Measurements from ENCODE around the gene ZNF25. TPM values are rescaled to one million over a fixed set of nuclear protein-coding genes. Genes with fewer than 3 reads are reported as not detected.
A peak's percentile ranks its signal among the peaks of the same experiment; 100 is the strongest.

The ZNF25 gene
- total and polyA plus RNA-seq, 9 of the 15 experiments (the other 6 are each of a cell fraction or from before 2014, with no cell fraction given) = 0.62 to 2.3 (median 1.6) TPM

- TF ChIP-seq THRA (IDR thresholded peaks at IDR 0.05) (no peak), SETDB1 (IDR thresholded peaks at IDR 0.05; ENCODE audit: low read length) (no peak), ZFP30 (CRISPR knock-in tag; IDR thresholded peaks at IDR 0.05; ENCODE audit: borderline replicate concordance) (no peak), ARID3A (IDR thresholded peaks at IDR 0.05; ENCODE audit: borderline replicate concordance, low read depth, low read length) (no peak), ZNF586 (CRISPR knock-in tag; conservative IDR thresholded peaks at IDR 0.05) (no peak), ZNF316 (IDR thresholded peaks at IDR 0.05) (no peak), ZNF277 (CRISPR knock-in tag; IDR thresholded peaks at IDR 0.05; ENCODE audit: borderline replicate concordance) (no peak), BMI1 (IDR thresholded peaks at IDR 0.05; ENCODE audit: low read length) (no peak), POLR3G (IDR thresholded peaks at IDR 0.05; ENCODE audit: extremely low read depth, insufficient read length, insufficient replicate concordance) (no peak), NR3C1 (CRISPR knock-in tag; IDR thresholded peaks at IDR 0.05) (no peak), DPF2 (IDR thresholded peaks at IDR 0.05) (peak; percentile 69), RNF219 (CRISPR knock-in tag; IDR thresholded peaks at IDR 0.05) (no peak), MCM3 (IDR thresholded peaks at IDR 0.05) (no peak), JUNB (CRISPR knock-in tag; conservative IDR thresholded peaks at IDR 0.05) (no peak), NCOR1 (IDR thresholded peaks at IDR 0.05) (peak; percentile 70), RCOR1 (IDR thresholded peaks at IDR 0.05; ENCODE audit: borderline replicate concordance in 1 of 2, low read depth in 2 of 2, low read length in 2 of 2) (no peak), ZNF699 (CRISPR knock-in tag; IDR thresholded peaks at IDR 0.05; ENCODE audit: insufficient replicate concordance) (no peak), ZNF584 (CRISPR knock-in tag; IDR thresholded peaks at IDR 0.05; ENCODE audit: low read depth) (no peak), PATZ1 (CRISPR knock-in tag; IDR thresholded peaks at IDR 0.05; ENCODE audit: borderline replicate concordance) (no peak), ZNF76 (CRISPR knock-in tag; IDR thresholded peaks at IDR 0.05; ENCODE audit: borderline replicate concordance) (no peak), RBM14 (IDR thresholded peaks at IDR 0.05; ENCODE audit: borderline replicate concordance, insufficient read depth, low read depth, low read length) (no peak), STAT5A (IDR thresholded peaks at IDR 0.05; ENCODE audit: borderline replicate concordance, low read length) (peak; percentile 34; the same call in 1 of the 2 replicates)
Measured at GRCh38 chr10:38003588-38003987, 27.1 kb upstream of the ZNF25 start (continued).

All from K562 (cell line).